ENCODE data around the gene DNAJC2.
"Not testable (repeated sequence)": the region's sequence is repeated elsewhere in the genome, so short reads cannot be mapped to it uniquely, and the experiment has no call there.

Gene DNAJC2

DNA sequence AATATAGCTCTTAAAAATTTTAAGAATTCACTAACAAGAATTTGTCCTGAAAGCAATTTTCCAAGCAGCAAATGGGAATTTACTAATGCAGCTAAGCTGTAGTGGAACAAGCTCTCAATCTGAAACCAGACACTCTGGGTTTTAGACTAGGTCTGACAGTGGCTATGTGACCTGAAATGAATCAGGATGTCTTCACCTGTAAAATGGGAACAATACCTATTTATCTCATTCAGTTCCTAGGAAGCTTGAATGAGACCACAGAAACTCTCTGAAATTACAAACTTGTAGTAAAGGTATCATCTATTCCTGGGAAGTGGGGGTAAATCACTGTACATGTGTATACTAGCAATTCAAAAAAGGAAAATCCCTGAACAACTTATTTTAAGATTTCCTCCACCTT is 1.2 kb downstream of the DNAJC2 start:
- no peak for DNase-seq (ENCODE audit: low read depth)

DNA sequence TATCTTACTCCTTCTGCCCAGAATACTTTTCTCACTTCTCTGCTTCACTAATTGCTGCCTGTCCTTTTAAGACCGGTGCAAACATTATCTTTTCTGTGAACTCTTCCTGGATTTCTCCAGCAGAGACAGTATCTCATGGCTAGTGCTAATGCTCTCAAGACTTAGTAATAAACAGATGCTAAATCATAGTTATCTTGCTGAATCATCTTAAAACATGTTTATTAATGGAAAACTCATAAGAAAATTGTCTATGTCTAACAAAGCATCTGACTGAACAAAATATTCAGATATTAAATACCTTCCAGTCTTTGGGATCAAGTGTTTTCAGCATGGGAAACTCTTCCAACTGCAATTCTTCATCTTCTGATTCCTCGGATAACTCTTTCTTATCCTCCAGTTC is 3.1 kb downstream of the DNAJC2 start:
- no peak for DNase-seq (ENCODE audit: low read depth)

- DNase-seq (ENCODE audit: low read depth) = no peak
Observed at GRCh38 chr7:103338864-103339263, 5.7 kb downstream of the DNAJC2 start.

DNA sequence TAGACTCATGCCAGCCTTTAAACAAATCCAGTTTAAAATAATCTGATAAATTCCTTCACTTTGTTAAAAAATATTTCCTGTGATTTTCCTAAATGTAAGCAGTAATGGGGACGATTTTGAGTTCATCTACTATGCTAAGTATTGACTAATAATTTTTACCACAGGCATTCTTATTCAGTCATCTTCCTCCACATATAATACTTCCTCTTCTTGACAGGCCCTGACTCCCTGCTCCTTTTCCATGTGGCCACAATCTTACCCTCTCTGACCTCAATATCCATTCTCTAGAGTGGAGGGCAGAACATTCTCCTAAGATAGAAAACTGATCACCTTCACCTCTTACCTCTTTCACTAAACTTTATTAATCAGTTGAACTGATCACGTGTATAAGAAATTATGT is 7.8 kb downstream of the DNAJC2 start:
- DNase-seq (ENCODE audit: low read depth) = no peak

- no peak for DNase-seq (ENCODE audit: low read depth)
Observed at GRCh38 chr7:103325744-103326143, 18.8 kb downstream of the DNAJC2 start.

DNA sequence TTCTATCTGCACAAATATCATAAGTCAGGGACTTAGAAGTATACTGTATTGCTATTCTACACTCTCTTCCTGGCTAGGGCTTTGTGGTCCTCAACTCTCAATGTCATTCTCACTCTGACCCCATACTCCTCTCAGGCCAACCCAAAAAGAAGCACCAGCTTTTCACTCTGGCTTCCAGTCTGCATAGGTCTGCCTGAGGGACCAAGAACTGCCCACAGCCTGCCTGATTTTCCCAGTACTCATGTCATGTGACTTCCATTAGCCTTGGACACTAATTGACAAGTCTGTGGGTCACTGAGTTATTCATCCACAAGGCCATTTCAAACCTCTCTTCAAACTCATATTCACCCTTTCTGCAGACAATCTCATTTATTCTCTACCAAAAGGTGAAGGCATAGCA is 27.6 kb downstream of the DNAJC2 start:
- DNase-seq (ENCODE audit: low read depth) = no peak

- DNase-seq (ENCODE audit: low read depth) = no peak
Observed at GRCh38 chr7:103316380-103316941, 28.1 kb downstream of the DNAJC2 start.

GRCh38 chr7:103314852-103315251 is 29.7 kb downstream of the DNAJC2 start:
- DNase-seq (ENCODE audit: low read depth) = no peak

DNA sequence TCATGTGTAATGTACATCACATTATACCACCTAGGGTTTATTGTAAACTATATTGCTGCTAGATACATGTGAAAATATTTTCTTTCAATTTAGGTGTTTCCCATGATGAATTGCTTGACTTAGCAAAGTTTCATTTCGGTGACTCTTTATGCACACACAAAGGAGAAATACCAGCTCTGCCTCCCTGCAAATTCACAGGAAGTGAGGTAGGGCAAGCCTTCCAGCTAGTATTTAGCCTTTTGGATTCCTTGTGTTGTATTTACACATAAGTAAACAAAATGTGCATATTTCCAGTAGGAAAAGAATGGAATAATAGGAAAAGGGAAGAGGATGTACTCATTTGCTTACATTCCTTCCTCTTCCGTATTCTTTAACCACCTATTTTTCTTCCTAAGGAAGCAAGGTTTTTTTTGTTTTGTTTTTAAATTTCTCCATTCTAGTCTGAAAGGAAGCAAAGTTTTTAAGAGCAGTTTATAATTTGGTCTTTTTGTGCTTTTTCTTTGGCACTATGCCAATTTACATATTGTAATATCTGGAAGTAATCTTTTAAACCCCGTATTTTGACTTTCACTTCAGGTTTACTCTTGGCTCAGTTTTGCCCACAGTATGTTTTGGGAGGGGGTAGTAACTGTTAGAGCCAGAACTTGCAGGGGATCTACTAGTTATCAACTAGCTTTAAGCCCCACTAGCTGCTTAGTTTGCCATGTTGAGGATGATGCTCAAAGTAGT is 36.9 kb downstream of the DNAJC2 start:
- DNase-seq (ENCODE audit: low read depth) = no peak

DNA sequence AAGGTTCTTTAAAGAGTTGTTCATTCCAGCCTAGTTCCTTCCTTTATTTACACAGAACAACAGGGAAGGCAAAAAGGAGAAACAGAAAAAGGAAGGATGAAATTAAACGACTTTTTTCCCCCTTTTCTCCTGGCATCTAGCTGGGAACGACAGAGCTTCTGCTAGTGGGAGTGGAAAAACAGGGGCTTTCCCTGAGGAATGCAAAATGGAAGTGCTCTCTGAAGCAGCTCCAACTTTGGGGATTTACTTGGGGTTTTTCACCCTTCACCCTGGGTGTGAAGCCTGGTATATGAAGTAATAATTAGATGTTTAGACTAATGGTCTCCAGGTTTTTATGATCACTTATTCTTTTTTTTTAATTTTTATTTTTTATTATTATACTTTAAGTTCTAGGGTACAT is 43.1 kb downstream of the DNAJC2 start:
- no peak for DNase-seq (ENCODE audit: low read depth)

DNA sequence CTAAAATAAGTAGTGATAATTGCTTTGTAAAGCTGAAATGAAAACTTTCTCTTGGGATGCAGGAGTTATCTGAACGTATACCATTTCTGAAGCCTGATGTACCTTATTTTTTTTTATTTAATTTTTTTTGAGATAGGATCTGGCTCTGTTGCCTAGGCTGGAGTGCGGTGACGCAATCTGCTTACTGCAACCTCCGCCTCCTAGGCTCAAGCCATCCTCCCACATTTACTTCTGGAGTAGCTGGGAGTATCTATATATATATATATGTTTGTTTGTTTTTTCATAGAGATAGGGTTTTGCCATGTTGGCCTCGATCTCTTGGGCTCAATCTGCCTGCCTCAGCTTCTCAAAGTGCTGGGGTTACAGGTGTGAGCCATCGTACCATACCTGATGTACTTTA is 44.9 kb downstream of the DNAJC2 start:
- DNase-seq (ENCODE audit: low read depth) = no peak

DNA sequence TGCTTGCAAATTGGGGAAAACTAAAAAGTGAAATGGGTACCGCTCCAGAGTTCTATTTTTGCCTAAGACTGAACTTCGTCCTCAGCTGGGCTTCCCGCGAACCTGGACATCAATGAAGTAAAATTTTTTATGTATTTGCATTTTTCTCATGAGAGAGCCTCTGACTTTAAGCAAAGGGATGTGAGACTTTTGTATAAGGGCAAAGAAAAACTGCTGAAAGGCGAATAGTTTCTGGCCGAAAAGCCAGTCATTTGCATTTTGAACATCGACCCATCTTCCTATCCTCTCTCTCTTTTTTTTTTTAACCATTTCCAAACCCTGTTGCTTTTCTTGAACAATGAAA is 46.8 kb downstream of the DNAJC2 start:
- DNase-seq (ENCODE audit: low read depth) = no peak

DNA sequence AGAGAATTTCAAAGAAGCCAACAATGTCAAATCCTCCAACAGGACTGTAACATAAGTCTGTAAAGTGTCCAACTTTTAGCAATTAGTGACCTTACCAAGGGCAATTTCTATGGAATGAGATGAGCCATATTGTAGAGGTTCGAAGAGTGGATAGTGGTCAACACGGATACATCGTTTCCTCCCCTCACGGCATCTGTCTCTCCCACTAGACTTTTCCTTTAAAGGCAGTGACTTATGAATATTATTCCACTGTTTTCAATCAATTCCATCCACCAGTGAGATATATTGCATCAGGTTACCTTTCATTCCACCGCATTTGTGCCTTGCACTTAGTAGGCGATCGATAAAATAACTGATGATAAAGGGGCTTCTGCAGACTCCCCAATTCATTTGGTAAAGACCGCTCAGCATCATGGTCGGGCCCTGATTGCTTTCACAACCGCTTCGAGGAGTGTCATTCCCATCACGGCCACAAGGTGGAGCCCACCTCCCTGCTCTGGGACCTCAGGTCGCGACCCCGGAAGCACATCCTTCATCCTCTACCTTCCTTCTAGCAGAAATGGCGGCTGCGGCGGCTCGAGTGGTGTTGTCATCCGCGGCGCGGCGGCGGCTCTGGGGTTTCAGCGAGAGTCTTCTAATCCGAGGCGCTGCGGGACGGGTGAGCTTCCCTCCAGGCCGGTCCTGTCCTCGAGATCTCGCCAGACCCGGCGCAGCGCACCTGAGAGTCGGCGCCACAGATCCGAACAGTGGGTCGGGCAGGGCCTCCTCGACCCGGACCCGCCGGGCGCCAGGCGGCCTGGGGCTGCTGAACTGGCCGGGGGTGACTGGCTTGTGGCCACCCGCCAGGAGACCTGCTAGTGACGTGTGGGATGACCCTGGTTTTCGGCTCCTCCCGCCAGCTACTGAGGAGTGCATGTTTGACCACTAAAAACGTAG is 47.4 kb downstream of the DNAJC2 start, which contains the start of gene PMPCB:
Gene PMPCB, plus strand, starts transcription at position 535 of the 936 bp plus-strand sequence. Its CDS starts 25 bp downstream, at position 560.
- DNase-seq (ENCODE audit: low read depth) = peak; percentile 94

DNA sequence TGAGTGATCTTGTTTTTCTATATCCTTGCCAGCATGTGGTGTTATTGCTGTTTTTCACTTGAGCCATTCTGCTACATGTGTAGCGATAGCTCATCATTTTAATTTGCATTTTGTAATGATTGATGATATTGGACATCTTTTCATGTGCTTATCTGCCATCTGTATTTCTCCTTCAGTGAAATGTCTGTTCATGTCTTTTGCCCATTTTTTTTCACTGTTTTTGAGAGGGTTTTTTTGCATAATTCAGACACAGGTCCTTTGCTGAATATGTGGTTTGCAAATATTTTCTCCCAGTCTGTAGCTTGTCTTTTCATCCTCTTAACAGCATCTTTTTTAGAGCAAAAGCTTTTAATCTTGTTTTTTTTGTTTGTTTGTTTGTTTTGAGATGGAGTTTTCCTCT is 51.0 kb downstream of the DNAJC2 start:
- no peak for DNase-seq (ENCODE audit: low read depth)

DNA sequence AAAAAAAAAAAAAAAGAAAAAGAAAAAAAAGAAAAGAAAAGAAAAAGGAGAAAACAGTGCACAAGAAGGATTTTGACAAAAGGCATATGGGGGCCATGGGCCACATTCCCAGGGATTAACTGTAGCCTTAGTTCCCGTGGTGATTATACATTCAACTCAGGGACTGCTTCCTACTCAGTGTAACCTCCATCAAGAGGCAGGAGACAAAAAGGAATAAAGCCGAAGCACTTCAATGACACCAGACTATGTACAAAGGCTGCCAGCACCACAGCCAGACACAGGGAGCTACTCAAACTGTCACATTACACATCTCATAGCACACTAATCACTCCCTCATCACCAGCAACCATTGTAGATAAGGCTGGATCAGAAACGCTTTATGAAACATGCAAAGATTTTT is 52.4 kb downstream of the DNAJC2 start:
- no peak for DNase-seq (ENCODE audit: low read depth)

- not testable (repeated sequence) for DNase-seq (ENCODE audit: low read depth)
Observed at GRCh38 chr7:103282802-103283427, 61.7 kb downstream of the DNAJC2 start.

DNA sequence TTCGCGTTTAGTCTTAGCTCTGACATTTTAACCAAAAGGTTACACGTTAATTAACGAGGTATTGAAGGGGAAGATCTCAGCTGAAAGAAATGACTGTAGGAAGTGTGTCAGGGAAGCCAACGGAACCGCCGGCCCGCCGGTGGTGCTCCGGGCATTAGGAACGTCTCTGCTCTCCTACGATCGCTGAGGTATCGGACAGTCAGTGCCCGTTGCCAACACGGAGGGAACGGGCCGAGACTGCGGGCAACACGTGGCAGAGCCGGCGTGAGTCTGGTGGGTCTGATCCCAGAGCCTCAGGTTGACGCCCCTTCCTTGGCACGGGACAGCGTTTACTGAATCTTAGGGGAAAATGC is 63.8 kb downstream of the DNAJC2 start:
- not testable (repeated sequence) for DNase-seq (ENCODE audit: low read depth)

DNA sequence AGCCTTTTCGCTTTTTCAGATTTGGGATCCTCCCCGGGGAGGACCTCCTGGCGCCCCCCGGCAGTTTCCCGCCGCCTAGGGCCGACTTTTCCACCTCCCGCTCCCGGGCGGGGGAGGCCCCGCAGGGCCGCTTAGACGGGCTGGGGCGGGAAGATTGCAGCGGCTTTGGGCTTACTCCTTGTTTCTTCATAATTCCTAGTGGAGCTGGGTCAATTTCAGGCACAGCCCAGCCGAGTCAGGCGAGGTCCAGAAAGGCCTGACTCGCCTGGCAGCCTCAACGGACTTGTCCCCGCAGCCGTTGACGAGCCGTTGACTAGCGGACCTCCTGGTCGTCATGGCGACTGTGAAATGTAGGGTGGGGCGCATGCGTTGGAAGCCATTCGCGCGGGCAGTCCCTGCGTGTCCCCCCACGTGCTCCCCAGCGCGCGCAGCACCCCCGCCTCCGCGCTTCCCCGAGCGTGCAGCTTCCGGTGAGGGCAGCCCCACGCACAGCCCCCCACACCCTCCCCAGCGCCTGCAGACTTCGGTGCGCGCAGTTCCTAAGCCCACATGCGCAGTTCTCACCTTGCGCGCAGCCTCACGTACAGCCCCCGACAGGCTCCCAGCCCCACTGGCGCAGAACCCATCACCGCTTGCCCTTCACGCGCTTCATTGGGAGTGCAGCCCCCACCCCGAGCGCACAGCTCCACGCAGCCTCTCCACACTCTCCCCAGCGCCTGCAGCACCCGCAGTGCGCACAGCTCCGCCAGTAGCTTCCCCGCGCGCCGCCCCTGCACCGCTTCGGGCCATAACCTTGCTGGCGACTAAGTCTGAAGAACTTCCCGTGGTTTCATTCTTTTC is 64.4 kb downstream of the DNAJC2 start:
- peak; percentile 88 for DNase-seq (ENCODE audit: low read depth)

- DNase-seq (ENCODE audit: low read depth) = not testable (repeated sequence)
Observed at GRCh38 chr7:103279636-103279962, 65.0 kb downstream of the DNAJC2 start.

GRCh38 chr7:103278195-103278594 is 66.4 kb downstream of the DNAJC2 start:
- DNase-seq (ENCODE audit: low read depth) = not testable (repeated sequence)

- not testable (repeated sequence) for DNase-seq (ENCODE audit: low read depth)
Observed at GRCh38 chr7:103274867-103275266, 69.7 kb downstream of the DNAJC2 start.

DNA sequence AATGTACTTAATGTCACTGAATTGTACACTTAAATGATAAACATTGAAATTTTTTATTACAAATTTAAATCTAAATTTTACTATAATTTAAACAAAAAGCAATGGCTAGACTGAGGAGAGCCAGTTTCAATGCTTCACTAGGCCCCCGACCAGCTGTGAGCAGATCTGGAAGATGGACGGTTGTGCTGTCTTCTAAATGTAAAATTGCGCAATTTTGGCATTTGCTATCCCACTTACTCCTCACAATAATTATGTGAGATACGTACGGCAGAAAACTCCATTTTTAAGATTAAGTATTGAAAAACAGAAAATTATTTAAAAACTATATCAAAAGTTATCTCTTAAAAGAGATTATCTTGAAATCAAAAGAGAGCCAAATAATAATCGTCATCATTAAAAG is 71.2 kb downstream of the DNAJC2 start:
- DNase-seq (ENCODE audit: low read depth) = not testable (repeated sequence)

Measured in T follicular helper cell (primary cell).